Liver (tissue), 9 donors: Measurements from ENCODE around the gene MON2. TPM values are rescaled to one million over a fixed set of nuclear protein-coding genes. Genes with fewer than 3 reads are reported as not detected.

Experiments used
- DNase-seq: peaks from one replicate; pipeline ENCODE4 v3.0.0-alpha.2; 2017; ENCODE audit warnings: low spot score
- H3K27ac ChIP-seq, 2 donors: one replicate each; pipeline ENCODE4 v1.7.0; 2013; ENCODE audit warnings: inconsistent platforms in 2 of 2, low read length in 2 of 2, control low read depth in 1 of 2, low read depth in 1 of 2, mild to moderate bottlenecking in 1 of 2
- H3K27me3 ChIP-seq, 4 donors: one replicate each; pipeline versions ENCODE4 v1.6.1 to v1.7.0; 2013; ENCODE audit warnings: low read length in 3 of 4, inconsistent platforms in 1 of 4, mild to moderate bottlenecking in 1 of 4, moderate library complexity in 1 of 4; ENCODE audit not compliant: control insufficient read depth in 4 of 4, insufficient read depth in 4 of 4
- H3K36me3 ChIP-seq, 4 donors: one replicate each; pipeline versions ENCODE4 v1.6.1 to v1.7.0; 2013; ENCODE audit warnings: low read length in 3 of 4, mild to moderate bottlenecking in 3 of 4, low read depth in 1 of 4, moderate library complexity in 1 of 4; ENCODE audit not compliant: control insufficient read depth in 4 of 4, insufficient read depth in 3 of 4
- H3K4me1 ChIP-seq, 4 donors: one replicate each; pipeline versions ENCODE4 v1.6.1 to v1.7.0; 2013; ENCODE audit warnings: low read length in 3 of 4, mild to moderate bottlenecking in 3 of 4, moderate library complexity in 1 of 4; ENCODE audit not compliant: control insufficient read depth in 4 of 4, insufficient read depth in 4 of 4
- H3K4me3 ChIP-seq, 3 donors: one replicate each; pipeline versions ENCODE4 v1.6.1 to v1.7.0; 2013; ENCODE audit warnings: low read length in 3 of 3, control low read depth in 1 of 3, low read depth in 1 of 3, mild to moderate bottlenecking in 1 of 3
- H3K9ac ChIP-seq, 2 donors: one replicate each; pipeline ENCODE4 v1.7.0; 2013; ENCODE audit warnings: low read length in 2 of 2, mild to moderate bottlenecking in 2 of 2, moderate library complexity in 2 of 2, control low read depth in 1 of 2, low read depth in 1 of 2
- H3K9me3 ChIP-seq, 4 donors: one replicate each; pipeline versions ENCODE4 v1.6.1 to v1.7.0; 2013; ENCODE audit warnings: low read length in 3 of 4; ENCODE audit not compliant: control insufficient read depth in 4 of 4
- EGR1 ChIP-seq, 2 donors: IDR thresholded peaks; 2 replicates each; pipeline ENCODE4 v1.6.1; 2016 to 2018; ENCODE audit warnings: antibody characterized with exemption in 2 of 2, low read depth in 2 of 2
- FOXA2 ChIP-seq: IDR thresholded peaks from 2 replicates; pipeline ENCODE4 v1.6.1; 2016; ENCODE audit warnings: antibody characterized with exemption
- GABPA ChIP-seq, 2 donors: IDR thresholded peaks in 1 of 2; conservative IDR thresholded peaks in 1 of 2; 2 replicates each; pipeline ENCODE4 v1.6.1; 2016; ENCODE audit warnings: antibody characterized with exemption in 2 of 2, mild to moderate bottlenecking in 1 of 2, moderate library complexity in 1 of 2
- HNF4A ChIP-seq, 2 donors: conservative IDR thresholded peaks; 2 replicates each; pipeline ENCODE4 v1.6.1; 2016; ENCODE audit warnings: antibody characterized with exemption in 2 of 2, mild to moderate bottlenecking in 2 of 2
- HNF4G ChIP-seq: IDR thresholded peaks from 2 replicates; pipeline ENCODE4 v1.6.1; 2016; ENCODE audit warnings: antibody characterized with exemption
- JUND ChIP-seq, 2 donors: IDR thresholded peaks; 2 replicates each; pipeline ENCODE4 v1.6.1; 2016; ENCODE audit warnings: antibody characterized with exemption in 2 of 2
- NR2F2 ChIP-seq: IDR thresholded peaks from 2 replicates; pipeline ENCODE4 v1.6.1; 2016; ENCODE audit warnings: antibody characterized with exemption
- RAD21 ChIP-seq, 2 donors: IDR thresholded peaks; 2 replicates each; pipeline ENCODE4 v1.6.1; 2016; ENCODE audit warnings: antibody characterized with exemption in 2 of 2, mild to moderate bottlenecking in 2 of 2
- RXRA ChIP-seq, 2 donors: IDR thresholded peaks; 2 replicates each; pipeline ENCODE4 v1.6.1; 2017 to 2018; ENCODE audit warnings: antibody characterized with exemption in 2 of 2, mild to moderate bottlenecking in 1 of 2
- SP1 ChIP-seq: IDR thresholded peaks from 2 replicates; pipeline ENCODE4 v1.6.1; 2018; ENCODE audit warnings: antibody characterized with exemption, mild to moderate bottlenecking
- TAF1 ChIP-seq: conservative IDR thresholded peaks from 2 replicates; pipeline ENCODE4 v1.6.1; 2016; ENCODE audit warnings: antibody characterized with exemption, mild to moderate bottlenecking
- YY1 ChIP-seq: IDR thresholded peaks from 2 replicates; pipeline ENCODE4 v1.6.1; 2016; ENCODE audit warnings: antibody characterized with exemption, mild to moderate bottlenecking
- WGBS: extraction: QIAGEN DNeasy Blood & Tissue Kit; methylation state at CpG from one replicate; pipeline ENCODE4 v1.1.7; 2013; 5-methylcytosine and 5-hydroxymethylcytosine counted together
- polyA plus RNA-seq, 2 donors: library from polyadenylated mRNA; stranded (reverse) in 1 of 2; unstranded in 1 of 2; fragments of 200-250 nt in 1 of 2; fragments of >200 nt in 1 of 2; fragmentation: Nextera tagmentation in 1 of 2; extraction: Ambion mirVana in 1 of 2; gene quantifications; one replicate each; pipeline versions ENCODE4 v1.2.1 to v1.2.3, GENCODE V29; 2013 to 2015
- total RNA-seq, 2 donors: library from RNA; depleted of rRNA; stranded (reverse); fragments of >200 nt; gene quantifications; one replicate each; pipeline ENCODE4 v1.2.3, GENCODE V29; 2014
- TF ChIP-seq, protein P1 (sequence below): IDR thresholded peaks from 2 replicates; pipeline ENCODE4 v1.6.1; 2016; ENCODE audit warnings: antibody characterized with exemption
- TF ChIP-seq, protein P2 (sequence below): IDR thresholded peaks from 2 replicates; pipeline ENCODE4 v1.6.1; 2016; ENCODE audit warnings: antibody characterized with exemption, mild to moderate bottlenecking
- TF ChIP-seq, protein P3 (sequence below): IDR thresholded peaks from 2 replicates; pipeline ENCODE4 v1.6.1; 2016; ENCODE audit warnings: antibody characterized with exemption
- TF ChIP-seq, protein P4 (sequence below): fragments of 150-350 bp; IDR thresholded peaks from 2 replicates; pipeline ENCODE4 v1.5.1; 2017; ENCODE audit warnings: improper control_type of control experiment, low read depth, low read length; ENCODE audit not compliant: missing input control
- donor health status: healthy.
- donor health status: healthy.
- donor health status: healthy.
- donor health status: healthy.
- donor health status: healthy.

MON2 gene
- total and polyA plus RNA-seq, 4 donors, result 7.5 to 69.9 (median 25.8) TPM

DNA sequence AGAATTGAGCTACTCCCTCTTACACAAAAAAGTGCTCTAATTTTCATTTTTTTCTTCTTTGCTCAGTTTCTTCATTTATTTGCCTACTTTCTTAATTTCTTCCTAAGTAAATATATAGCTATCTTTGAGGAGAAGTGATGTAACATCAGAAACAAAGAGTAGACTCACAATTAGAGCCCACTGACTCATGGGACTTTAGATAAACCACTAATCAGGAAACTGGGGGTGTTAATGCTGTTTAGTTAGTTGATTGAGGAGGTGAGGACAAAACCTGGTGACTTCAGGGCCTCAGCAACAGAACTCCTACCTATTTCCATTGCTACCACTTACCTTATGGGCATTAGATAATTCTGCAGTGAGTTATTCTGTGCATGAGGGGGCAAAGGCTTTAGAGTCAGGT is 151.7 kb downstream of the MON2 start:
- no peak overlapping the region for H3K9ac ChIP-seq
- H3K4me3 ChIP-seq, result no peak overlapping the region
- H3K9me3 ChIP-seq, result no peaks in the 10 kb centered on the region
- no peak for DNase-seq
- no peak for TF ChIP-seq NR2F2
- TF ChIP-seq RAD21 (IDR thresholded peaks at IDR 0.05), result no peak
- TF ChIP-seq, protein P1, sequence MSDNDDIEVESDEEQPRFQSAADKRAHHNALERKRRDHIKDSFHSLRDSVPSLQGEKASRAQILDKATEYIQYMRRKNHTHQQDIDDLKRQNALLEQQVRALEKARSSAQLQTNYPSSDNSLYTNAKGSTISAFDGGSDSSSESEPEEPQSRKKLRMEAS, result no peak
- TF ChIP-seq FOXA2, result no peak
- TF ChIP-seq RXRA (IDR thresholded peaks at IDR 0.05), result no peak
- TF ChIP-seq YY1, result no peak
- no peak for TF ChIP-seq EGR1 (IDR thresholded peaks at IDR 0.05; ENCODE audit: low read depth in 2 of 2)
- TF ChIP-seq TAF1, result no peak
- TF ChIP-seq, protein P2, sequence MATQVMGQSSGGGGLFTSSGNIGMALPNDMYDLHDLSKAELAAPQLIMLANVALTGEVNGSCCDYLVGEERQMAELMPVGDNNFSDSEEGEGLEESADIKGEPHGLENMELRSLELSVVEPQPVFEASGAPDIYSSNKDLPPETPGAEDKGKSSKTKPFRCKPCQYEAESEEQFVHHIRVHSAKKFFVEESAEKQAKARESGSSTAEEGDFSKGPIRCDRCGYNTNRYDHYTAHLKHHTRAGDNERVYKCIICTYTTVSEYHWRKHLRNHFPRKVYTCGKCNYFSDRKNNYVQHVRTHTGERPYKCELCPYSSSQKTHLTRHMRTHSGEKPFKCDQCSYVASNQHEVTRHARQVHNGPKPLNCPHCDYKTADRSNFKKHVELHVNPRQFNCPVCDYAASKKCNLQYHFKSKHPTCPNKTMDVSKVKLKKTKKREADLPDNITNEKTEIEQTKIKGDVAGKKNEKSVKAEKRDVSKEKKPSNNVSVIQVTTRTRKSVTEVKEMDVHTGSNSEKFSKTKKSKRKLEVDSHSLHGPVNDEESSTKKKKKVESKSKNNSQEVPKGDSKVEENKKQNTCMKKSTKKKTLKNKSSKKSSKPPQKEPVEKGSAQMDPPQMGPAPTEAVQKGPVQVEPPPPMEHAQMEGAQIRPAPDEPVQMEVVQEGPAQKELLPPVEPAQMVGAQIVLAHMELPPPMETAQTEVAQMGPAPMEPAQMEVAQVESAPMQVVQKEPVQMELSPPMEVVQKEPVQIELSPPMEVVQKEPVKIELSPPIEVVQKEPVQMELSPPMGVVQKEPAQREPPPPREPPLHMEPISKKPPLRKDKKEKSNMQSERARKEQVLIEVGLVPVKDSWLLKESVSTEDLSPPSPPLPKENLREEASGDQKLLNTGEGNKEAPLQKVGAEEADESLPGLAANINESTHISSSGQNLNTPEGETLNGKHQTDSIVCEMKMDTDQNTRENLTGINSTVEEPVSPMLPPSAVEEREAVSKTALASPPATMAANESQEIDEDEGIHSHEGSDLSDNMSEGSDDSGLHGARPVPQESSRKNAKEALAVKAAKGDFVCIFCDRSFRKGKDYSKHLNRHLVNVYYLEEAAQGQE, result no peak
- TF ChIP-seq HNF4A (conservative IDR thresholded peaks at IDR 0.05), result no peak
- TF ChIP-seq SP1, result no peak
- H3K36me3 ChIP-seq, result no peaks in the 10 kb centered on the region
- no peaks in the 10 kb centered on the region for H3K27me3 ChIP-seq
- no peak overlapping the region for H3K27ac ChIP-seq
- H3K4me1 ChIP-seq, result no peaks in the 10 kb centered on the region

DNA sequence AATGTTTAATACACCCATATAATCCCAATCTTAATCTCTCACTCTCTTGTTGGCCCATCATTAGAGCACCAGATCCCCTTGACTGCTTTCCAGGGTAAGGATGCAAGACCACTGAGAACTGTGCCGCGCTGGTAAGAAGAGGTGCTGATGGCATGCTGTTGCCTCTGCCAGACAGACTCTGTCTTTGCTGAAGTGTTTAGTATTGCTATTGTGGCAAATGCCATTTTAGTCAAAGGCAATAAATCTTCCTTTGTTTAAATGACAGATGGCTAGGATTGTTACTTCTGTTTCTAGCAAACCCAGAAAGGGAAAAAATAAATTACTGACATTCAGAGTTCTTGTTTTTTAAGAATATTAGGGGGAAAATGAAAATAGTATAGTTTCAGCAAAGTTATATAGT is 152.3 kb downstream of the MON2 start:
- no peaks in the 10 kb centered on the region for H3K36me3 ChIP-seq

More for the DNA sequence above, 152.3 kb downstream of the MON2 start:
- 88% methylated on average over 2 of the region's 2 CpGs for WGBS
- DNase-seq, result no peak
- H3K9me3 ChIP-seq, result no peaks in the 10 kb centered on the region
- H3K4me1 ChIP-seq, result peaks cover 0 to under 1% (median 0%) of the 10 kb centered on the region in 4 donors
- no peak for TF ChIP-seq HNF4A (conservative IDR thresholded peaks at IDR 0.05)
- TF ChIP-seq NR2F2, result no peak
- TF ChIP-seq JUND (IDR thresholded peaks at IDR 0.05), result no peak
- TF ChIP-seq SP1, result no peak
- TF ChIP-seq HNF4G, result no peak
- TF ChIP-seq, protein P3, sequence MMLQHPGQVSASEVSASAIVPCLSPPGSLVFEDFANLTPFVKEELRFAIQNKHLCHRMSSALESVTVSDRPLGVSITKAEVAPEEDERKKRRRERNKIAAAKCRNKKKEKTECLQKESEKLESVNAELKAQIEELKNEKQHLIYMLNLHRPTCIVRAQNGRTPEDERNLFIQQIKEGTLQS, result no peak
- TF ChIP-seq TAF1, result no peak
- TF ChIP-seq, protein P1, result no peak
- TF ChIP-seq, protein P4, sequence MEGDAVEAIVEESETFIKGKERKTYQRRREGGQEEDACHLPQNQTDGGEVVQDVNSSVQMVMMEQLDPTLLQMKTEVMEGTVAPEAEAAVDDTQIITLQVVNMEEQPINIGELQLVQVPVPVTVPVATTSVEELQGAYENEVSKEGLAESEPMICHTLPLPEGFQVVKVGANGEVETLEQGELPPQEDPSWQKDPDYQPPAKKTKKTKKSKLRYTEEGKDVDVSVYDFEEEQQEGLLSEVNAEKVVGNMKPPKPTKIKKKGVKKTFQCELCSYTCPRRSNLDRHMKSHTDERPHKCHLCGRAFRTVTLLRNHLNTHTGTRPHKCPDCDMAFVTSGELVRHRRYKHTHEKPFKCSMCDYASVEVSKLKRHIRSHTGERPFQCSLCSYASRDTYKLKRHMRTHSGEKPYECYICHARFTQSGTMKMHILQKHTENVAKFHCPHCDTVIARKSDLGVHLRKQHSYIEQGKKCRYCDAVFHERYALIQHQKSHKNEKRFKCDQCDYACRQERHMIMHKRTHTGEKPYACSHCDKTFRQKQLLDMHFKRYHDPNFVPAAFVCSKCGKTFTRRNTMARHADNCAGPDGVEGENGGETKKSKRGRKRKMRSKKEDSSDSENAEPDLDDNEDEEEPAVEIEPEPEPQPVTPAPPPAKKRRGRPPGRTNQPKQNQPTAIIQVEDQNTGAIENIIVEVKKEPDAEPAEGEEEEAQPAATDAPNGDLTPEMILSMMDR, result no peak
- no peak for TF ChIP-seq YY1
- no peak for TF ChIP-seq GABPA (IDR thresholded peaks at IDR 0.05 in 1 of 2, conservative IDR thresholded peaks at IDR 0.05 in 1 of 2)
- H3K9ac ChIP-seq, result no peak overlapping the region
- H3K27ac ChIP-seq, result no peak overlapping the region
- H3K4me3 ChIP-seq, result no peak overlapping the region
- no peaks in the 10 kb centered on the region for H3K27me3 ChIP-seq
